NCI-H1105 (cell line): ENCODE measurements around the gene ZBTB5.
"Not testable (repeated sequence)": the region's sequence is repeated elsewhere in the genome, so short reads cannot be mapped to it uniquely, and the experiment has no call there.

Source experiments
- DNase-seq: peaks from one replicate; lab custom pipeline; 2025; lab: John Stamatoyannopoulos, UW

The ZBTB5 gene

DNA sequence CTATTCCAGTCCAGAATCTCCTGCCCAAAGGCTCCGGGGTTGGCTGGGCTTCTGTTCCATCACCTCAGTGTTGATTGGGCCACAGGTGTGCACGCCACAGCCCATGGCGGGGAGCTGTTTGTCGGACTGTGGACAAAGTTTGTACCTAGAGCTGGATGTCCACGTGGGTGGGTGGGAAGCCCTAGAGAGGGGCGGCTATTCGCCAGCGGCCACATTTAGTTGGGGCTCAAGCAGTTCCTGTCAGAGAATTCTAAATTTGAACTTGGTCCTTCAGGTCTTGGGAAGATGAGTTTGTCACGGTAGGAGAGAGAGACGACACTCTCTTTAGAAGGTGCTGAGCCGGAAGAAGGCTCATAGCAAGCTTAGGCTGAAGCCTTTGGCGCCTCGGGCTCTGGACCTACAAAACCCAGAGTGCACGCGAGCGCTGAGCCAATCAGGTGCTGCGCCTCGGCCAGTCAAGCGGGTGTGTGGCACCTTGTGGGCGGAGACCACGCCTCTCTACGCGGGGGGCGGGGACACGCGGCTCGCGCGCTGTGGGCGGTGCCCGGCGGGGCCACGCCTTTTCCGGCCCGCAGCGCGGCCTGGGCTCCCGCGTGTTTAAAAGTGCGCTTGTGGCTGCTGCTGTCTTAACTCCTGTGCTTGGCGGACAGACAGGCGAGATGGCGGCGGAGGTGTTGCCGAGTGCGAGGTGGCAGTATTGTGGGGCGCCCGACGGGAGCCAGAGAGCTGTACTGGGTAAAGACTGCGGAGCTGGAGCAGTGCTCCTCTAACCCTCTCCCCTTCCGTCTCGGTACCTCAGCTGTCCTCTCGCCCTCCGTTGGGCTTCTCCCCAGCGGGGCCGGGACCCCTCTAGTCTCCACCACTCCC, 20.4 kb upstream of the ZBTB5 start, which contains the start of gene POLR1E:
Gene POLR1E (plus strand): TSS at position 560 of the 867 bp plus-strand sequence. CDS start 100 bp downstream, at position 660.
- DNase-seq = peak; percentile 90

DNA sequence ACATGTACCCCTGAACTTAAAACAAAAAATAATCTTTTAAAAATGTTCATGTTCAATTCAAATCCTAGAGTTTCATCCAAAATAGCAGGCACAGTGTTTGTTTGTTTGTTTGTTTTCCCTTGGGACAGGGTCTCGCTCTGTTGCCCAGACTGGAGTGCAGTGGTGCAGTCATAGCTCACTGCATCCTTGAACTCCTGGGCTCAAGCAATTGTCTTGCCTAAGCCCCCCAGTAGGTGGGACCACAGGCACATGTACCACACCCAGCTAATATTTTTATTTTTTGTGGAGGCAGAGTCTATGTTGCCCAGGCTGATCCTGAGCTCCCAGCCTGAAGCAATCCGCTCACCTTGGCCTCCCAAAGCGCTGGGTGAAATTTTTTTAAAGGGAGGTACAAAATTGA, 15.5 kb upstream of the ZBTB5 start:
- no peak for DNase-seq

DNA sequence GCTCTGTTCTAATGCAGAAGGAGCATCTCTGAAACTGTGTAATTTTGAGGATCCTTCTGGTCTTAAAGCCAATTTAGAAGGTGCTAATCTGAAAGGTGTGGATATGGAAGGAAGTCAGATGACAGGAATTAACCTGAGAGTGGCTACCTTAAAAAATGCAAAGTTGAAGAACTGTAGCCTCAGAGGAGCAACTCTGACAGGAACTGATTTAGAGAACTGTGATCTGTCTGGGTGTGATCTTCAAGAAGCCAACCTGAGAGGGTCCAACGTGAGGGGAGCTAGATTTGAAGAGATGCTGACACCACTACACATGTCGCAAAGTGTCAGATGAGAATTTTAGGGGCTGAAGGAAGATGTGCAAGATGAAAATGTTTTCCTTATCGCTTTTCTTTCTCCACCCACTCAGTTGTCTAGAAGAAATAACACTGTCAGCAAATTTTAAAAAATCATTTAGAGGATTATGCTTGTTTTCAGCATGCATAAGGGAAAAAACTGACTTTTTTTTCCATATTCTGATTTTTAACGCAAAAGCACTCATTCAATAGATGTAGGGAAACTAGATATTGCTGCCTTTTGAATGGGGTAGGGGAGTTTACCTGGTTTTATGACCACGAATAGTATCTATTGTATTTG, 12.9 kb upstream of the ZBTB5 start:
- not testable (repeated sequence) for DNase-seq

DNA sequence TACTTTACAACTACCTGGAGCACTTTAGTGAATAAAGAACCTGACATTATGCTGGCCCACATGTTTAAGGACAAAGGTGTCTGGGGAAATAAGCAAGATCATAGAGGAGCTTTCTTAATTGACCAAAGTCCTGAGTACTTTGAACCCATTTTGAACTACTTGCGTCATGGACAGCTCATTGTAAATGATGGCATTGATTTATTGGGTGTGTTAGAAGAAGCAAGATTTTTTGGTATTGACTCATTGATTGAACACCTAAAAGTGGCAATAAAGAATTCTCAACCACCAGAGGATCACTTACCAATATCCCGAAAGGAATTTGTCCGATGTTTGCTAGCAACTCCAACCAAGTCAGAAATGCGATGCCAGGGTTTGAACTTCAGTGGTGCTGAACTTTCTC, 12.2 kb upstream of the ZBTB5 start:
- DNase-seq = not testable (repeated sequence)

DNA sequence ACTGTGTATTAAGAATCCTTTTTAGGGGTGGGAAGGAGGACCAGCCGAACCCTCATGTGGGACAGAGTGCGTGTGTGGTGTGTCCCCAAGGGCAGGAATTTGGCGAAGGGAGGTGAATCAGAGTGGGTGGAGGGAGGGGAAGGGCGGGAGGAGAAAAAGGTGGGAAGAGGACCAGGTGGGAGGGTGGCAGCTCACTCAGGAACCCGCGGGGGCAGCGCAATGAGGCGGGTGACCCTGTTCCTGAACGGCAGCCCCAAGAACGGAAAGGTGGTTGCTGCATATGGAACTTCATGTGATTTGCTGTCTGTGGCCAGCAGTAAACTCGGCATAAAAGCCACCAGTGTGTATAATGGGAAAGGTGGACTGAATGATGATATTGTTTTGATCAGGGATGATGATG, 11.7 kb upstream of the ZBTB5 start:
- no peak for DNase-seq

DNA sequence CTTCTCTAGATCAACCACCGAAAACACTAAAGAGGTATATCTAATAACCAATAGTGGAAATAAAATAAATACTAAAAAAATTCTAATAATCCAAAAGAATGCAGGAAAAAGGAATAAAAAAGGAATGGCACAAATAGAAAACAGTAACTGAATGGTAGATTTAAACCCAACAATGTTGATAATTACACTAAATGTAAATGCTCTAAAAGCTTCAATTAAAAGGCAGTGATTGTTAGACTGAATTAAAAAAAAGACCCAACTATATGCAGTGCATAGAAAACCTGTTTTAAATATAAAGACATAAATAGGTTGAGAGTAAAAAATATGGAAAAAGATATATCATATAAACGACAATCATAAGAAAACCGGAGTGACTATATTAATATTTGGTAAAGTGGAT, 9.2 kb upstream of the ZBTB5 start:
- DNase-seq = no peak

DNA sequence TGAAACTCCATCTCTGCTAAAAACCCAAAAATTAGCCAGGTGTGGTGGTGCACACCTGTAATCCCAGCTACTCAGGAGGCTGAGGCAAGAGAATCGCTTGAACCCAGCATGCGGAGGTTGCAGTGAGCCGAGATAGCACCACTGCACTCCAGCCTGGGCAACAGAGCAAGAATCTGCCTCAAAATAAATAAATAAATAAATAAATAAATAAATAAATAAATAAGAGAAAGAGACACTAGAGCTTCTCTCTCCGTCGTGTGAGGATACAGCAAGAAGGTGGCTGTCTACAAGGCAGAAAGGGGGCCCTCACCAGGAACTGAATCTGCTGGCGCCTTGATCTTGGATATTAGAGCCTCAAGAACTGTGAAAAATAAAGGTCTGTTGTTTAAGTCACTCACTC, 8.7 kb upstream of the ZBTB5 start:
- not testable (repeated sequence) for DNase-seq

DNA sequence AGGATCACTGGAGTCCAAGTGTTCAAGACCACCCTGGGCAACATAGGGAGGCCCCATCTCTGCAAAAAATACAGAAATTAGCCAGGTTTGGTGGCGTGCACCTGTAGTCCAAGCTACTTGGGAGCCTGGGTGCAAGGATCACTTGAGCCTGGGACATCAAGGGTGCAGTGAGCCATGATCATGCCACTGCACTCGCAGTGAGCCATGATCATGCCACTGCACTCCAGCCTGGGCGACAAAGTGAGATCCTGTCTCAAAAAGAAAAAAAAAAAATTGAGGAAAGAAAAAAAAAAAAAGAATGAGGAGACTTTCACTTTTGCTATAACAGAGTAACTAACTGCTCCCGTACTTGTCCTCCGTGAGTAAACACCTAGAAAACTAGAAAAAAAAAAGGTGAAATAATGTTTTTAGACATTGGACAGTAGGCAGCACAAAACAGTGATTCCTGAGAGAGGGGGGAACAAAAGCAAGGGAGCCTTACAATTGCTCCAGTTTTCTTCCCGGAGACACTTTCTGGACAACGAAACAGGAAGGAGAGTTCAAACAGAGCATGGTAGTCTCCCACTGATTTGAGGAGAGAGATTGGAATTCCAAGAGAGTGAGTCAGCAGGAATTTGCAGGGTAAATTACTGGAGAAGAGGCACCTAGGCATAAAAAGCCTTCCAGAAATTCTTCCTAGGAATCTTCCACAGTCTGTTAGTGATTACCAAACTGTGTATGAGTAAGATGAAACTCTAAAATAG, 6.9 kb upstream of the ZBTB5 start:
- DNase-seq = no peak

DNA sequence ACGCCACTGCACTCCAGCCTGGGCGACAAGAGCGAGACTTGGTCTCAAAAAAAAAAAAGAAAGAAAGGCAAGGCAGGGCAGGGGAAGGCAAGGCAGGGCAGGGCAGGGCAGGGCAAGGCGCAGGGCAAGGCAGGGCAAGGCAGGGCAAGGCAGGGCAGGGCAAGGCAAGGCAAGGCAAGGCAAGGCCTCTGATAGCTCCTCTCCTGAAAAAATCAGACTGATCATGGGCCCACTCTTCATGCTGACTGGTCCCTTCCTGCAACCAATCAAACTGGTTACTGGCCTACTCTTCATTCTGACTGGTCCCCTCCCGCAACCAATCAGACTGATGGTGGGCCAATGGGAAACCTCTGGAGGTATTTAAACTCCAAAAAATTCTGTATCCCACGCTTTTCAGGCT, 3.4 kb upstream of the ZBTB5 start:
- DNase-seq = no peak

DNA sequence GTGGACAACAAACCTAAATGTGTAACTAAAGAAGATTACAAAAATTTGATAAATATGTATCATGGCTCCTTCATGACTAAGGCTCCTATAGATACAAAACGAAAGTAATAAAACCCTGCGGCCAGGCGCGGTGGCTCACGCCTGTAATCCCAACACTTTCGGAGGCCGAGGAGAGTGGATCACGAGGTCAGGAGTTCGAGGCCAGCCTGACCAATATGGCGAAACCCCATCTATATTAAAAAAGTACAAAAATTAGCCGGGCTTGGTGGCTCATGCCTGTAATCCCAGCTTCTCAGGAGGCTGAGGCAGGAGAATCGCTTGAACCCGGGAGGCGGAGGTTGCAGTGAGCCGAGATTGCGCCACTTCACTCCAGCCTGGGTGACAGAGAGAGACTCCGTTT, 2.3 kb upstream of the ZBTB5 start:
- DNase-seq = not testable (repeated sequence)

DNA sequence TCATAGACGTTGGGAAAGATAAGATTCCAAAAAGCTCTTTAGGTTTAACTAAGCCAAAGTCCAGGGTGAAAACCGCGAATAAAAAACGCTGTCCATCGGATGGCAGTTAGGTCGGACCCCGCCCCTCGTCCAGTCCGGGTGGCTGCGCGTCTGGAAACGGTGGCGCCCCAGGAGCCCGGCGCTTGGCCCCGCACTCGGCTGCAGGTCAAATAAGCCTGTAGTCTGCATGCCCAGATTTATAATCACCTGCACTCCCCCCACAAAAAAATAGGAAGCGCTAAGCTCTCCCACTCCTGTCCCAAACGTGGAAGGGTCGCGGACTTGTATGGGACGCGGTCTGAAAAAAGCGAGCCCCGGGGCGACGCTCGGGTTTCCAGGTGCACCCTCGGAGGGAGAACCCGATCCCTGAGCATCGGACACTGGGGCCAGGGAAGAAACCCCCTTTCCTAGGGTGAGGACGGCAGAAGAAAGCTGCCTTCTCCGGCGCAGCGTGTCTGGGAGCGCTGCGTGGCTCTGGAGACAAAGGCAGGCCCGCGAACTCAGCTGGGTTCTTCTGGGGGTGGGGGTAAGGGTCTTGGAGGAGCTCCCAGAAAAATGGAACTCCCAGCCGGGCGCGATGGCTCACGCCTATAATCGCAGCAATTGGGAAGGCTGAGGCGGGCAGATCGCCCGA, 923 bp upstream of the ZBTB5 start:
- peak; percentile 20 for DNase-seq

DNA sequence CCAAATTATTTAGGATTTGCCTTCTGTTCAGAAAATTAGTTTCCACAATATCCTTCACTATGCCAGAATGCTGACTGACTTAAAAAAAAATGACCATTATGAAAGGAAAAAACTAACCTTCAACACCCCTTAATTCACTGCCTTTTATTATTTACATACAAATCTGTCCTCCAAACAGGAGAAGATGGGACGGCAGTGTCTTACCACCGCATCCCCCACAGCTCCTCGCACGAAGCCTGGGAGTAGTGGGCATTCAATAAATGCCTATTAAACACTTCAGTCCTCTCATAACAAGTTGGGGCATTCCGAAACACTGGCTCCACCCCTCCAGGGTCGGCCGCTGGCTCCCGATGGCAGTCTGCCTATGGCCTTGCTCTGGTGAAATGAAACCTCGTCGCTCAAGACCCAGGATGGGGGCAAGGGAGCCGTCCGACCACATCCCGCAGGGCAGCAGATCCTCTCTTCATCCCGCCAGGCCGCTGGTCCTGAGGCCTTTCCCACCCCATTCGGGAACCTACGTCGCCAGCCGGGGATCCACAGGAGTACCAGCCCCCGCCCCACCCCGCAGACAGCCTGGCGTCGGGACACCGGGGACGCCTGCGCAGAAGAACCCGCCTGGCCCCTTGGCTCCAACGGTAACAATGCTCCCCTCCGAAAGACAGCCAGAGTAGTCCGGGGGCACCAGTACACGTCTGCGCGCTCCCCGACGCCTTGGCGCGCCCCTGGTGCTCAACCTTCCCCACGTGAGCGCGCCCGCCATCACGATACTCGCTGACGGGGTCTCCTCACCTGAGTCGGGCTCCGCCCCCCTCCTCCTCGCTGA, 613 bp downstream of the ZBTB5 start:
- DNase-seq = peak; percentile 94

DNA sequence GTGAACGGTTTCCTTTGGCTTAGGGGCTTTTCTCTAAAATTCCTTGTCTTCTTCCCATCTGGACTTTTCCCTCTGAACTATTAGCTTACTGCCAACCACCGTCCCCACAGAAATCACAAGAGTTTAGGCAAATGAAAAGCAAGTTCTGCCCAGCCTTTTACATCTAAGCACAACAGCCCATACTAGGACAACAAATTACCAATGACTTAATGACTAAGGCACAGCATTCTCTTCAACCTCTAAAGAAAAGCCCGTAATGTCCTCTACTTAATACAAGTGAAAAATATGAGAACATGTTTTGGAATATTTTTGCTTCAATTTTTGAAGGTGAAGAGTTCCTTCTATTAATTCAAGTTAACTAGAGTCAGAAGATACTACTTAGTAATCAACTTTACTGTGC, 1.2 kb downstream of the ZBTB5 start:
- no peak for DNase-seq

DNA sequence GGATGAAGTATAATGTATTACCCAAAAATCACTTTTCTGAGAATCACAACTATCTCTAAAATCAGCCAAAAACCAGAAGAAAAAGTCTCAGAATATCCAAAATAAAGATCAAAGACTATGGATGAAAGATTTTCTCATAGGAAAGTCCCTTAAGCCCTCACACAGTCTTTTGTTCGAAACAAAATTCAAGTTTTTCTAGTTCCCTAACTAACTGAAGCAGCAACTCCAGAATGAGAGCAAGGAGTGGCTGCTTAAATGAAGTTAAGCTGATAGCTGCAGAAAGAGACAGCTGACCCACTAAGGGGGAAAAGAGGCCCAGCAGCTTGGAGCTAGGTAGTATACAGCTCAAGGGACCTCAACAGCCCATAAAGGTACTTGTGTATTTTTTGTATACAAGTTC, 8.4 kb downstream of the ZBTB5 start:
- DNase-seq = no peak

DNA sequence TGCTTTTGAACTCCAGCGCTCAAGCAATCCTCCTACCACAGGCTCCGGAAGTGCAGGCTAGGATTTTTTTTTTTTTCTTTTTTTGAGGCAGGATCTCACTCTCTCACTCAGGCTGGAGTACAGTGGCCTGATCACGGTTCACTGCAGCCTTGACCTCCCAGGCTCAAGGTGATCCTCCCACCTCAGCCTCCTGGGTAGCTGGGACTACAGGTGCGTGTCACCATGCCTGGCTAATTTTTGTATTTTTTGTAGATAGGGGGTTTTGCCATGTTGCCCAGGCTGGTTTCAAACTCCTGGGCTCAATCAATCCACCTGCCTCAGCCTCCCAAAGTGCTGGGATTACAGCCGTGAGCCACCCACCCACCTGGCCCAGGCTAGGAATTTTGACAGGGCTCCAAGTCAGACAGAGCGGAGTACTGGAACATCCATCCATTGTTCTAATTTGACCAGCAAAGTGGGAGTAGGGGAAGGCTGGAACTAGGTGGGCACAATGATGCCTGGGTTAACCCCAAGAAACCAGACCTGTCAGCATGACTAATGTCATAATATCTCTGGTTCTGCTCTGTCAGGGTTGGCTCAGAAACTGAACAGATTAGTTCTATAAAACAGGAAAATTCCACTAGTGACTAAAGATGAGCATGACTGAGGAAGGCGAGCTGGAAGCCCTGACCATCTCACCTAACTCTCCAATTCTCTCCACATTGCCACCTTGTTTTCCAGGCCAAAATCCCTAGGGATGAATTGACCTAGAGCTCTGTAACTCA, 9.2 kb downstream of the ZBTB5 start:
- no peak for DNase-seq

DNA sequence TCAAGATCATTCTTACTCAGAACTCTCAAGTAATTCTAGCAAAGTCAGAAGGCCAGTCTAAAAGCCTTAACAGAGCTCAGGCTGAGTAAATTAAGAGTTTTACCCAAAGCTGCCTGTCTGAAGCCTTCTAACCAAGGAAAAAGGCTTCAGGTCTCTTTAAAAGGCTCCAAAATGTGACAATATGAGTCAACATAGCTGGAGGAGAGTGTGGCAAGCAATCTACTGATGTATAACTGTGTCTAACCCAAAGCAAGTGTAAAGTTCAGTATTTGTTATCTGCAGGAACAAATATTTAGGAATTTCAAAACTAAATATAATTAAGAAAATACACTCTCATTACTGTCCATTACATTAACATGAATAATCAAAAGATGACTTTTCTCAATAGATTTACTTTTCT, 11.0 kb downstream of the ZBTB5 start:
- DNase-seq = no peak

DNA sequence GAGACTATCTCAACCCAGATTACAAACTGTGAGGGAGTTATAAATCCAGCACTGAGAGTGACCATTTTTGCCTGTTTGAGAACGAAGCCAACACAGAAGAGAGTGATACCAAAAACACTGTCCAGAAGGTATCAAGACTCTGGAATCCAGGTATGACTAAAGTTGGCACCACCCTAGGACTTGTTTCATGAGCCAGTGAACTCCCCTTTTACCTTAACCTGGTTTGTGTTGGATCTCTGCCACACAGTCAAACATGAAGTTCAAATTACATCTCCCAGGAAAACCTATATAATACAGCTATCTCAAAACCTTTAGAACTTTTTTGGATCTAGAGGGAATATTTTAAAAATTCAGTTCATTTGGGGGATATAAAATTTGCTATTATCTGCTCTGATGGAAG, 11.4 kb downstream of the ZBTB5 start:
- DNase-seq = no peak

DNA sequence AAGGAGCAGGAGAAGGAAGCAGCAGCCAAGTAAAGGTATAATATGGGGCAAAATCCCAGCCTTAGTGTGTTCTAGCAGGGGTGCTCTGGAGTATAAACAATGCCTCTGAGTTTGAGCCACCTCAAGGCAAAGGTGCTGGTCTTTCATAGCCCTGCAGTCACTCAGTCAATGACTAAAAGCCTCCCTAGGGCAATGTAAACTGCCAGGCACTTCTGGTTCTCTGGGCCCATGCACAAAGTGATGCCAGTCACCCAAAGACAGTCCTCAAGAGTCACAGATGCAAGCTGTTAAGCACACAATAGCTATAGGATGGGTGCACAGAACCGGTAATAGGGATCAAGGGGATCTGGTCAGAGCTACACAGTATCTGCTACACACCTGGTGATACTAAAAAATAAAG, 12.6 kb downstream of the ZBTB5 start:
- DNase-seq = no peak

DNA sequence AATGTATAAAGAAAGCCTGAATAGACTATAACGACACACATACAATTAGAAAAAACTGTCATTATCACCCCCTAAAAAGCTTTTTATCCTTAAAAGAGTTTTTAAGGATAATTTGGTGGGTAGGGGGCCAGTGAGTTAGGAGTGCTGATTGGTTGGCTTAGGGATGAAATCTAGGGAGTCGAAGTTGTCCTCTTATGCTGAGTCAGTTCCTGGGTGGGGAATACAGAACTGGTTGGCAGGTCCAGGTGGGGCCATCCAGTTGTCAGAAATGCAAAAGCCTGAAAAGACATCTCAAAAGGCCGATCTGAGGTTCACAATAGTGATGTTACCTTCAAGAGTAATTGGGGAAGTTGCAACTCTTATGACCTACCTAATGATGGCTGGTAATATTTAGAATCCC, 13.6 kb downstream of the ZBTB5 start:
- DNase-seq = no peak

DNA sequence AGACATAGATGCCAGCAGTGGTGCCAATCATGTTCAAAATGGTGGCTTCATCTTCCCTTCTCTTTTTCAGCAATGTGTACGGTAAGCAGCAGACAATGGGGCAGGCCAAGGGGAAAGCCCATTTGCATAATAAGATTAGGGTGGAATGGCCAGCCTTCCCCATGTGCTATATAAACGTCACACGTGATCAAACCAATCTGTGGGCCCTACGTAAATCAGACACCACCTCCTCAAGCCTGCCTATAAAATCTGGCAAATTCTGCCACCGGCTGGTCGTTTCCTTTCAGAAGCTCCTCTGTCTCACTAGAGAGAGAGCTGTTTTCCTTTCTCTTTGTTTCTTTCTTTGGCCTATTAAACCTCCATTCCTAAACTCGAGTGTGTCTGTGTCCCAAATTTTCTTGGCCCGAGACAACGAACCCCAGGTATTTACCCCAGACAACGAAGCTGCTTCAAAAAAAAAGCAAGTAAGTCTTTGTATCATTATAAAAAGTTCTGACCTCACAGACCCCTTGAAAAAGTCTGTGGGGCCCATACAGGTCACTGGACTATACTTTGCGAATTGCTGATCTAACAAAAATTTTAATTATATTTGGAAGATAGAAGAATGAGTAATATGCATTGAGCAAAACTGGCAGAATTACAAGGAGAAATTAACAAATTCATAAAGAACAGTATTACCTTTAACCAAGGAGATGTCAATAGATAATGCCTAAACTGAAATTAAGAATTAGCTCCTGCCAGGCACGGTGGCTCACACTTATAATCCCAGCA, 15.2 kb downstream of the ZBTB5 start:
- DNase-seq = no peak
